Fibroblast of villous mesenchyme (primary cell): Measurements from ENCODE around the gene RNF11. TPM values are rescaled to one million over a fixed set of nuclear protein-coding genes. Genes with fewer than 3 reads are reported as not detected.
A peak's percentile ranks its signal among the peaks of the same experiment; 100 is the strongest.

Experiments used
- DNase-seq: peaks from one replicate; pipeline ENCODE4 v3.0.0-alpha.2; 2010; ENCODE audit warnings: low read depth
- H3K4me3 ChIP-seq: 2 replicates; pipeline ENCODE4 v1.5.1; 2011; ENCODE audit warnings: low read depth, mild to moderate bottlenecking, low read length
- CTCF ChIP-seq: IDR thresholded peaks from 2 replicates; pipeline ENCODE4 v1.5.1; 2012; ENCODE audit warnings: low read depth, mild to moderate bottlenecking, low read length; ENCODE audit not compliant: insufficient read depth
- total RNA-seq: library from RNA; depleted of rRNA; stranded (reverse); fragments of >200 nt; gene quantifications from 2 replicates; pipeline ENCODE4 v1.2.3, GENCODE V29; 2012

Gene RNF11
- total RNA-seq, 1 donor, result 130 TPM

GRCh38 chr1:51203121-51203873 is 32.8 kb upstream of the RNF11 start:
- no peak for DNase-seq
- TF ChIP-seq CTCF, result no peak
- no peak overlapping the region for H3K4me3 ChIP-seq

- no peak overlapping the region for H3K4me3 ChIP-seq
- no peak for DNase-seq
- TF ChIP-seq CTCF, result no peak
Measured at GRCh38 chr1:51203874-51204245, 32.2 kb upstream of the RNF11 start.

- no peak for DNase-seq
- TF ChIP-seq CTCF, result no peak
- no peak overlapping the region for H3K4me3 ChIP-seq
Measured at GRCh38 chr1:51210055-51210454, 26.0 kb upstream of the RNF11 start.

- no peak for DNase-seq
- no peak for TF ChIP-seq CTCF
- no peak overlapping the region for H3K4me3 ChIP-seq
Measured at GRCh38 chr1:51210676-51211075, 25.4 kb upstream of the RNF11 start.

GRCh38 chr1:51214615-51215131 is 21.4 kb upstream of the RNF11 start:
- peak; percentile 59 for DNase-seq
- TF ChIP-seq CTCF, result no peak
- no peak overlapping the region for H3K4me3 ChIP-seq

GRCh38 chr1:51215169-51215568 is 20.9 kb upstream of the RNF11 start:
- no peak for TF ChIP-seq CTCF
- H3K4me3 ChIP-seq, result no peak overlapping the region
- no peak for DNase-seq

- no peak for DNase-seq
- no peak for TF ChIP-seq CTCF
- no peak overlapping the region for H3K4me3 ChIP-seq
Measured at GRCh38 chr1:51216631-51217030, 19.4 kb upstream of the RNF11 start.
